GM18502 (cell line): ENCODE measurements around the gene SMCP.

ENCODE experiments used
- ATAC-seq: cut with Tn5 transposase; IDR thresholded peaks from one replicate; pipeline ENCODE4 v1.9.1; 2021; ENCODE audit warnings: mild to moderate bottlenecking; ENCODE audit not compliant: unreplicated experiment, poor library complexity

SMCP gene

DNA sequence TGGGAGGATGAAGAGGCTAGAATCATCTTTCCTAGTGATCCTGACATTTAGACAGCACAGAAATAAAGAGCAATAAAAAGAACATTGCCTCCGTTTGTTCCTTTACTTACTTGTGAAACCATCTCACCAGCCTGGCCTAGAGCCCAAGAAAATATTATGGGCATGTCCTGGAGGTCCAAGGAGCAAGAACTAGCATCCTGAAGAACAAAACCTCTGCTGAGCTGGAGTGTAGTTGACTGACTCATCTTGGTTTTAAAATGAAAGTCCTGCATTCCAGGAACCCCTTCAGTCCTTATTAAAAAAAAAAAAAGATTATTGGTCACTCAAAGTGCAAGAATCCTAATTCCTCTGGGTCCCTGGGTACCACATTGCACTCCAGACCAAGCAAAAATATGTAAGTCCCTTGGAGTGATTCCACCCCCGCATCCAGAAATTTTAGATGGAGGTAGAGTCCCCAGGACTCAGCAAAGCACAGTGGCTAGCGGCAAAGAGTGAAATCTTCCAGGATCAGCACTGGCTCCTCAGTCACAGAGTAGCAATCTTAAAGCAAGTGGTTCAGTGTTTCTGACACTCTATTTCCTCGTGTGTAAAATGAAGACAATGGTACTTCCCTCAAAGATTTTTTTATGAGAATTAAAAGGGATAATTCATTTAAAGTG is 7.0 kb downstream of the SMCP start:
- no peak for ATAC-seq

DNA sequence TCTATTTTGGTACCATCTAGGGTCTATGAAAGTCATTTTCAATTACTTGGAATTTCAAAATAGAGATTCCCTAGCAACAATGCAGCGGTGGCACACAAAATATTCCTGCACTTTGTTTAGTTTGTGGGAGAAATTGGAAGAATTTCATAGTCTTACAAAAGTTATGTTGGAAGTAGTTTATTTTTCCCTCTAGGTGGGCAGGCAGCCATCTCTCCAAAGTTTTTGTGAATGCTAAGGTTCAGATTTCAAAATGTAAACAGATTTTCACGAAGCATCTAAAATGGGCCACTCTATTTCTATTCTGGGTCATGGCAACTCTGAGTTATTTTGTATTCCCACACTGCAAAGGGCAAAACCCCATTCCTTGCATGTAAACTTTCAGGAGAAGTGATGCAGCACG is 8.0 kb downstream of the SMCP start:
- no peak for ATAC-seq

DNA sequence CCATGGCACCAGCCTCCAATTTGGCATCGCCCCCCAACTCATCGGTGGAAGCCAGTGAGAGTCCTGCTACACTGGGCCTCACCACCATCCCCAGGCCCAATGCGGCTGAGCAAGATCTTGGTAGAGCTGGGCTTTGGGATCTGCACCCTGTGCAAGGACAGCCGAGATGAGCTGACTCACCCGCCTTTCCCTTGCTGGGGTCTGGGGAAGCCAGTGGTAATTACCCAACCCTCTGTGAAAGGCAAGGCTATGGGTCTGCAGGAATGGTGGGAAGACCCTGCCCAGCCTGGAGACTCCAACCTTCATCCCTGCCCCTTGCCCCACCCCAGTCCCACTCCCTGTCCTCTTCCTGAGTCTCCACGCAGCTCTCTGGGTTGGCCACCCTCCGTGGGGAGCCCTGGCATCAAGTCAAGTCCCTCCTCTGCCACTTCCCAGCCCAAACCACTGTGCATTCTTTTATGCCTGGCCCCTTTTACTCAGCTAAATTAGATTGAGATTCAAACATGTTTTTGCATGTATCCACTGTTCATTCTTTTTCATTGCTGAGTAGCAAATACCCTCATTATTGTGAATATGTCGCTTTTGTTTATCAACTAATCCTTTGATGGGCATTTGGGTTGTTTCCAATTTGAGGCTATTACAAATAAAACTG is 8.8 kb downstream of the SMCP start:
- ATAC-seq = no peak

DNA sequence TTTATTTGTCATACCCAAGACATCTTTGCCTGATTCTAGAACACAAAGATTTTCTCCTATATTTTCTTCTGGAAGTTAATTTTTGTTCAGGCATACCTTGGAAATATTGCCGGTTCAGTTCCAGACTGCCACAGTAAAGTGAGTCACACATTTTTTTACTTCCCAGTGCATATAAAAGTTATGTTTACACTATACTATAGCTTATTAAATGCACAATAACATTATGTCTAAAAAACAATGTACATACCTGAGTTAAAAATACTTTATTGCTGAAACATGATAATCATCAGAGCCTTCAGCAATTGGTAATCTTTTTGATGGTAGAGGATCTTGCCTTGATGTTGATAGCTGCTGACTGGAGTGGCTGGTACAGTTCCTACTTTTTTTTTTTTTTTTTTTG is 10.0 kb downstream of the SMCP start:
- ATAC-seq = no peak

DNA sequence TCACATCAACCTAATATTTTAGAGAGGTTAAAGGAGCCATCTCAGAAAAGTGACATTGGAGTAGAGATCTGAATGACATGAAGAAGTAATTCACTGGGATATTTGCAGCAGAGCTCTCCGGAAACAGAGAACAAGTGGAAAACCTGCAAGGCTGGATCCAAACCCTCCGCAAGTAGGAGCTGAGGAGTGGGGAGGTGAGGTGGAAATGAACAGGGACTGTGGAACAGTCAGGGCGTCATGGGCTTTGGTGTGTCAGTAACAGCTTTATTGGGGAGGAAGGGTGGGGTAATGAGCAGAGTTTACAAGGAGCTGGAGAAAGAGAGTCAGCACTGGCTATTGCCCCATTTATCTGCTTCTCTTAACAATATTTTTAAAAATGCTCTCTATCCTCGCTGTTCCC is 20.9 kb downstream of the SMCP start:
- ATAC-seq = no peak

DNA sequence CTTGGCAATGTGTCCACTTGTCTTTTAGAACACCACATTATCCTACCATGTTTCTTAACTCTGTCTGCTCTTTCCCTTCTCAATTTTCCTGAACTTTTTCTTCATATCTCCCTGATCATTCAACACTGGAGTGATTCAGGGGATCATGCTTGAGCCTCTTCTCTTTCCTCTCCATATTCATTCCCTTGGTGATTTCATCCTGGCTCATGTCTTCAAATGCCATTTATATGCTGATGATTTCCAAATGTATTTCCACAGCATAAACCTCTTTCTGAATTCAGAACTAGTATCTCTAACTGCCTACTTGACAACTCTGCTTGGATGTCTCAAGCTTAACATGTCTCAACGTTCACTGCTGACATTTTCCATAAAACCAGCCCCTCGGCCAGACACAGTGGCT is 21.8 kb downstream of the SMCP start:
- no peak for ATAC-seq

DNA sequence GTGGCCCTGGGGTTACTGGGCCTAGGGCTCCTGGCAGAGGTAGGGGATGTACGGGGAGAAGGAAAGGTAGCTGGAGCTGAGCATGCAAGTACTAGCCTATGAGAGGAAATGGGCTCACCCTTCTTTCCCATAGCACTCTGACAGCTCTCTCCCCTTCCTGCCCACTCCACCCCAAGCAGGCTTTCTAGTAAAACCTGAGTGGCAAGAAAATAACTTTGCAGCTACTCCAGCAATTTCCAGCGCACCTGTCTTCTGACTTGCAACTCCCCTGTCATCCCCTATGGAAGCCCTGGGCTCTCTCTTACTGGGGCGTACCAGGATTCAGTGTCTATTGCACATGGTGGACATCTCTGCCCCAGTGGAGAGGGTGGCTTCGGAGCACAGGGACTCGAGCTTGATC is 23.5 kb downstream of the SMCP start:
- no peak for ATAC-seq

DNA sequence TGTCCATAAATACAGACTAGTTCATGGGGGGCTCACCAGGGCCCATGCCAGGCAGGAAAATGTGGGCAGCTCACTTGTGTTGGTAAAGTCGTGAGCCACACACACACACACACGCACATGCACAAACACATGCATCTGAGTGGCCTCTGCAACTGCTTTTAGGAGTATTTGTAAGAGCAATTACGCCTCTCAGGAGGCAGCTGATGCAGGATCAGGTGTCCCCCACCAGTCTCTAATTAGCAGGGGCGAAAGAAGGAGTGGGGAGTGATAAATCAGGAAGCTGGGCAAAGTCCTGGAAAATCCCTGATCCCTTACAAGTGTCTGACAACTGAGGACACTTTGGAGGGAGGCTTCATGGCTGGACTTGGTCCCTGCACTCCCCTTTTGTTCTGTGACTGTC is 24.5 kb downstream of the SMCP start:
- ATAC-seq = no peak

DNA sequence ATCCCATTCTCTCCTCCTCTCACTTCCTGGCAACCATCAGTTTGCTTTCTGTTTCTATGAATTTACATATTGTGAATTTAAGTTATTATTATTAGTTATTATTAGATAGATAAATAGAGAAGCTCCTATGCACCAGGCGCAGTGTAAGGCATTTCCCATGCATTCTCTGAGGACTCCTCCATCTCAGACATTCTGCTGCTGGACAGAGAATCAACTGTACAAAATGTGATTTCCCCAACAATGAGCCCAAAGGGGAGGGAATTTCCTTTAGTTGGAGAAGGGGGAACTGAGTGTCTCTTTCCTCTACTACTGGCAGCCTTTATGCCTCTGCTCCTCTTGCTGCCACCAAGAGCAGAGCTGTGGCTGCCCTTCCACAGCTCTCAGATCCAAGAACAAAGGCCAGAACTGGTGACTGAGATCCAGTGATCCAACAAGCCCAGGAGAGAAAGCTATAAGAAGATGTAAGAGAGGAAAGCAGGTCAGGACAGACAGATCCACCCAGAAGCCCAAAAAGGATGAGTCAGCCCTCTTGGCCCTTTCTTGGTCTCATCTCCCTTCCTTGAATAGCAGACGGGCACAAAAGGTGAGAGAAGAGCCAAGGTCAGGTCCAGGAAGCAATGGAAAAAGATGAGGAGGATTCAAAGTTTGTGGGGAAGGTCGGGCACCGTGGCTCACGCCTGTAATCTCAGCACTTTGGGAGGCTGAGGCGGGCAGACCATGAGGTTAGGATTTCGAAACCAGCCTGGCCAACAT is 26.7 kb downstream of the SMCP start:
- no peak for ATAC-seq

DNA sequence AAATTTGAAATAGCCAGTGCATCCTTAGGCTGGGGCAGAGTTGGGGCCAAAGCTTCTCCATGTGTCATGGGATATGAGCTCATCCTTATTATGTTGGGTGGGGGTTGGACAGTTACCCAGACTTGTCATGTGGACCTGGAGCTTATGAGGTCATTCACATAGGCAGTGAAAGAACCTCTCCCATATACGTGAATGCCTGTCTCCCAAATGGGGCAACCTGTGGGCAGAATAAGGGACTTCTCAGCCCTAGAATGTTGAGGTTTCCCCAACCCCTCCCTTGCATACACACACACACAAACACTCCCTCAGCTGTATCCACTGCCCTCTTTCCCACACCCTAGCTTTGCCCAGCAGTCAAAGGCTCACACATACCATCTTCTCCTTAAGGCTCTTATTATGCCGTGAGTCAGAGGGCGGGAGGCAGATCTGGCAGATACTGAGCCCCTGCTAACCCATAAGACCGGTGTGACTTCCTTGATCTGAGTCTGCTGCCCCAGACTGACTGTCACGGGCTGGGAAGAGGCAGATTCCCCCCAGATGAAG is 28.0 kb downstream of the SMCP start:
- ATAC-seq = no peak

DNA sequence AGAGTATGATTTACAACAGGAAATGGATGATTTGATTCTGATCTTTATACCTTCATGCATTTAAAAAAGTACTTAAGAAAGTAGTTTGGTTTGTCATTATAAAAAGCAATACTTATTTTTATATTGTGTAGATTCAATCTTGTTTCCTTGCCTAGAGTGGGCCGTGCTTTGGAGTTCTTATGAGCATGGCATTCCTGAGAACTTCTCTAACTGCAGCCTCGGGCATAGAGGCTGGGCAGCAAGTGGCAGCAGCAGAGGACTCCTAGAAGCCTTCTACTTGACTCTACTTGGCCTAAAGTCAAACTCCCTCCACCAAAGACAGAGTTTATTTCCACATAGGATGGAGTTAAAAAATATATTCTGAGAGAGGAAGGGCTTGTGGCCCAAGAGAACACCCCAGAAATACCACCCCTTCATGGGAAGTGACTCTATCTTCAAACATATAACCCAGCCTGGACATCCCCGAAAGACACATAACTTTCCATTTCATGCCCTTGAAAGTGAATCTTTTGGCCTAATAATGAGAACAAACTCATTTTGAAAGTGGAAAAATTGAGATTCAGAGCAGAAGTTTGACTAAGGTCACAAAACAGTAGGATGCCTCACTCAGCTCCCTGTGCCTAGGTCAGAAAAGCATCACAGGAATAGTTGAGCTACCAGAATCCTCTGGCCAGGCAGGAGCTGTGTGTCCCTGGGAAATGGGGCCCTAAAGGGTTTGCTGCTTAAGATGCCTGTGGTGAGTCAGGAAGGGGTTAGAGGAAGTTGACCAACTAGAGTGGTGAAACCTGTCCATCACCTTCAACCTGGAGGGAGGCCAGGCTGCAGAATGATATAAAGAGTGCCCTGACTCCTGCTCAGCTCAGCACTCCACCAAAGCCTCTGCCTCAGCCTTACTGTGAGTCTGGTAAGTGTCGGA is 29.8 kb downstream of the SMCP start, which contains the start of gene IVL:
TSS of gene IVL (plus strand) at position 861 of the 916 bp plus-strand sequence. CDS start 1,252 bp downstream, outside the sequence.
- no peak for ATAC-seq

DNA sequence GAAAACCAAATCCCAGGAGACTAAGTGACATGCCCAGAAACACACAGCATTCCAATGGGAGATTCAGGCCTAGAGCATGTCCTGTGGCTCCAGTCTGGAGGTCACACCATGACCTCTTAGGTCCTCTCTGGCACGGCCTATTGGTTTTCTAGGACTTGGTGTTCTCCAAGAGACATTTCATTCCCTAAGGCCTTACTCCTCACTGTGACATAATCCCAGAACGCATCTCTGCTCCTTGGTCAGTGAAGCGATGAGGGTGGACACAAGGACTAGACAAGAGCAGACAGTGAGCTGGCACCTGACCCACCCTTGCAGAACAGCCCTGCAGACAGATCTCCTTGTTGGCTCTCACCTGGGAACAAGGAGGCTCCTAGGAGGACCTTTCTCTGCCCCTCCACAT is 31.1 kb downstream of the SMCP start:
- no peak for ATAC-seq

DNA sequence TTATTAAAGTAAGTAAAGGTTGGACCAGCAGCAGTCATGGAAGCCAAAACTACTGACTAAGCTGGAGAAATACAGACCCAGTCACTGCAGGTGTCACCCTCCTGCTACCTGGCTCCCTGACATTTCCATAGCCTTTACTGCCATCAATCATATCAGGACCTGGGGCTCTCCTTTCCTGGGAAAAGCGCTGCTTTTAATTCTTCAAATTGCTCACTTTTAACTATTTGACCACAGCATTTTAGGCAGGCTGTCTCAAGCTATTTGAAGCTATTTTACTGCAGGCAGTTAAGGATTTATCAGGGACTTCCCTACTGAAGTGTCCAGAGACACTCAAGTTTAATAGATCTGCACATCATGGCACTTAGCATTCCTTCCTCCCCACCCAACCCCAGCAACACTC is 34.3 kb downstream of the SMCP start:
- ATAC-seq = no peak

DNA sequence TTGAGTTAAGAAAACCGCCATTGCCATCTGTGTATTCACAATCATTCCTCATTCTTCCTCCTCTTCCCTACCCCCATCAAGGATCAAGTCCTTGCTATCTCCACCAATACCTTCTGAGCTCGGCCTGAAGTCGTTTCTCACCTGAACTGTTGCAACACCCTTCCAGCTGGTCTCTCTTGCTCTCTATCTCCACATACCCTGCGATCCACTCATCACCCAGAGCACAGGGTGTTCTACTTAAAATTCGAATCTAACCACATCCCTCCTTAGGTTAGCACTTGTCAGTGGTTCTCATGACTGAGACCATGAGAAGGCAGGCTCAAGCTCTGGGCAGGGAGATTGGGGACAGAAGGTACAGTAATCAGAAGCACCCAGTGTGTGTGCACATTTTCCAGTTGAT is 34.8 kb downstream of the SMCP start:
- ATAC-seq = no peak

DNA sequence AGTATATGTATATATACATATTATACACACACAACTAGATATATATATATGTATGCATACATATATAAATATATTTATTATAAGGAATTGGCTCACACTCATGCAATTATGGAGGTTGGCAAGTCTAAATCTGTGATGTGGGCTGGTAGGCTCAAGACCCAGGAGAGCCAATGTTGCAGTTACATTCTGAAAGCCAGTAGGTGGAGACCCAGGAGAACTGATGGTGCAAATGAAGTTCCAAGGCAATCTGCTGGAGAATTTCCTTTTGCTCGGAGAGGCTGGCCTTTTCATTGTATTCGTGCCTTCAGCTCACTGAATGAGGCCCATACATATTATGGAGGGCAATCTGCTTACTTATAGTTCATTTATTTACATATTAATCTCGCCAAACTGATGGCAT is 39.7 kb downstream of the SMCP start:
- ATAC-seq = no peak

DNA sequence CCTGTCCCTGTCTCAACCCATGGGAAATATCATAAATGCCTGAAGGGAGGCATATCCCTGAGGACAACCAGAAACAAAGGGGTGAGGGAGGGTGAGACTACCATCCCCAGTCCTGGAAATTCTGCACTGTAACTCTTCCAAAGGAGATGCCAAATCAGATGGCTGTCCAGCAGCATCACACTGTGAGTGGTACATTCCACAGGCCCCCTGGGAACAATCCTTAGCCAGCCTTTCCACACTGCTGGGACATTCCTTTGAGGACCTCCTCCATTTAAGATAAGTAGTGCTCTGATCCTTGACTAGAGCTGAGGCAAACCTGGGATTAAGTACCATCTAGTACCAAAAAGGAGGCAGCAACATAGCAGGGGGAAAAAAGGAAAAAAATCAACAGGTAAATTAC is 40.9 kb downstream of the SMCP start:
- no peak for ATAC-seq

DNA sequence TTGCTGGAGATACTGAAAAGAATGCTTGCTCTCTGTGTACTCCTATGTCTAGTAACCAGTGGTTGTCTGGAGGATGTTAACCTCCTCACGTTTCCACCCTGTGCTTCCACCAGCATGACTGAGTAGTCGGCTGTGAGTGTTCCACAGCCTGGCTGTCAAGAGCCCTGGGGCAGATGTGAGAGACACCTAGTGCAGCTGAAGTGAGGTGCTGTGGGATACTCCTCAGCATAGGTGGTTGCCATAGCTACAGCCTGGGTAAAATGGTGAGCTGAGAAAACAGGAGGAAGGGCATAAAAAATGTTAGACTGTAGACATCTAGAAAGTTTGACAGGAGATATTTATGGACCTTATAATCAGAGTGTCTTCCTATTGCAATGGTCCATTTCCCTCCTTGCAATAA is 46.1 kb downstream of the SMCP start:
- ATAC-seq = no peak

DNA sequence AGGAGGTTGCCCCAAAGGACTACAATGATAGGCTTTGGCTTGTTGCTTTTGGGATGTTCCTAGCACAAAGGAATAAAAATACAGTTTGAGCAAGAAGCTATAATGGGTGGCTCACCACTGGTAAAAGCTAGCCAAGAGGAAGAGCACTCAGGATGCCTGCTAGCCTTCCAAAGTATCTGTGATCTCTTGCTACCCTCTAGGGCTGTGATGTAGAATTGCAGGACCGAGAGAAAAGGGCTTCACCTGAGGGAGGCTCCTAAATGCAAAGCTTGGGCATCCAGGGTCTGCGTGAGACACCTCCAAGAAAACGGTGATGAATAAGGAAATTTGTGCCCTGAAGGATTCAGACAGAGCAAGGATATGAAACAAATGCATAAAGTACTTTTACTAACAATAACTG is 48.0 kb downstream of the SMCP start:
- ATAC-seq = no peak

DNA sequence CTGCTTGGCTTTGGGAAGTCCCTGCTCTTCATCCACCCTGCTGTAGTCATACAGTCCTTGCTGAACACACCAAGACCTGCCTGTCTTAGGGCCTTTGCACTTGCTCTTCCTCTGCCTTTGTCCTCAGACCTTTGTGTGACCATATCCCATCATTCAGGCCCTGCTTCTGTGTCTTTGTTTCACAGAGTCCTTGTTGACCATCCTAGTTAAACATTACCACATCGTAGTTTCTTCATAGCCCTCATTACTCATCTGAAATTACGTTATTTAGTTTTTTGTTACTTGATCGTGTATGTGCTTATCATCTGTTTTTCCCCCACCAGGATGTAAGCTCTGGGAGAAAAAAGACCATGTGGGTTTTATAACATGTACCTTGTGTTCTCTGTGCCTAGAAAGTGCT is 50.5 kb downstream of the SMCP start:
- no peak for ATAC-seq

DNA sequence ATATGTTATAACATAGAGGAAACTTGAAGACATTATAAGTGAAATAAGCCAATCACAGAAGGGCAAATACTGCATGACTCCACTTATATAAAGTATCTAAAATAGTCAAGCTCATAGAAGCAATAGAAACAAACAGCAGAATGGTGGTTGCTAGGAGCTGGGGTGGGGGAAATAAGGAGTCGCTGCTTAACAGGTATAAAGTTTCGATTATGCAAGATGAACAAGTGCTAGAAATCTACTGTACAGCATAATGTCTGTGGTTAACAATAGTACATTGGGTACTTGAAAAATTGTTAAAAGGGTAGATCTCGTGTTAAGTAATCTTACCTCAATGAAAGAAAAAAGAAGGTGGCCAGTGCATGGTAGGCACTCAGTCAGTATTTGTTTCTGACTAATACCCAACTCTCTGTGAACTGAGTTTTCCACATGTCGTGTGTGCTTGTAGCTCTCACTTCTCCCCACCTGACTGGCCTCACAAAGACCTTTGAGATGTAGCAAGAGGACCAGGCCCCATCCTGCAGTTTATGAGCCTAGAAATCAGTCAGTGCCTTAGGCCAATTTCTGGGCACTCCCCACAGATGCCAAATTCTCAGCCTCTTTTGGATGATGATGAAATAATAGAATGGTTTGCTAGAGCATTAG is 54.2 kb downstream of the SMCP start:
- ATAC-seq = no peak
